NCI-H2029 (cell line): ENCODE measurements around the gene PSMD14.

Source experiments
- DNase-seq: peaks from one replicate; lab custom pipeline; 2025; lab: John Stamatoyannopoulos, UW

PSMD14 gene

GRCh38 chr2:161419638-161420190, 111.5 kb downstream of the PSMD14 start:
- no peak for DNase-seq

DNA sequence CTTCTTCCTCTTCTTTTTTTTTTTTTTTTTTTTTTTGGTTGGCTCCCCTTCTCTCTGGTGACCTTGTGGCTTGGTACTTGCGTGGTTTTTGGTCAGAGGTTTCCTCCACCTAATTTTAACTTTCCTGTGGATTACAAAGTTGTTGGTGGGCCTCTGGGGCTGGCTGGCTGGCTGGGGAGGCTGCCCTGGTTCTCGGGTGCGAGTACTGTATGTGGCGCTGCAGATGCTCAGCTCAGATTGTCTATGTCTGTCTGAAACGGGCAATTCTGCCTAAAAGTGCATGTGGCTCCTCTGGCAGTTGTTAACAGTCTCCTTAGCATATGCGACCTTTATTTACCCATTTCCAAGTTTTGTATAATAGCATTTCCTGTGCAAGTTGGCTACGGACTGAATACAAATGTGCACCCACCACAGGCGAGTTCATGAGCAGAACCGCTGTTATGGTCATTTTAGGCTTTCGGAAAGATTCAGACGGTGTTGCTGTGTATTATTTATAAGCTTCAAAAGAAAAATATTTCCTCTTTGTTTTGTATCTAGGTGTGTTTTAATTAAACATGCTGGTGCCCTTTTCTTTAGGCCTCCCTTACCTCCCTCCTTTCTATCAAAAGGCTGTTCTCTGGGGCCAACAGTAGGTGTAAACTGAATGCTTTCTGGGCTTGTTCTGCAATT, 112.3 kb downstream of the PSMD14 start:
- no peak for DNase-seq

DNA sequence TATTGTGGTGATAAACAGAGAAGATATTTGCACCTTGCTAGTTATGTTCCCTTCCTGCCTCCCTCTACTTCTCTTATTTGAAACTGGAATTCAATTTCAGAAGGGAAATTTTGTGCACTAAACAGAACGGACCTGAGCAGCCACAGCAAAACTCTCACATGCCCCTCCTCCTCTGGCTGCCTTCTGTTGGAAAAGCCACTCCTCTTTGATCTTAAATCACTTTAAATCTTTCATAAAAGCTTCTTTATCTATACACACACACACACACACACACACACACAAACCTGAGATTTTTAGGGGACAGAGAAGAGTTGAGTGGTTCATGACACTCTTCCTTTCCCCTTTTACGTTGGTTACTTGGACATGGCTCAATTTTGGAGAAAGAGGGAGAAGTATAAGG, 113.5 kb downstream of the PSMD14 start:
- DNase-seq, result no peak

GRCh38 chr2:161422816-161423403, 114.7 kb downstream of the PSMD14 start:
- DNase-seq, result no peak

- no peak for DNase-seq
These were observed 115.5 kb downstream of the PSMD14 start for GRCh38 chr2:161423421-161424393.

- no peak for DNase-seq
These were observed 116.2 kb downstream of the PSMD14 start for GRCh38 chr2:161424394-161424769.

DNA sequence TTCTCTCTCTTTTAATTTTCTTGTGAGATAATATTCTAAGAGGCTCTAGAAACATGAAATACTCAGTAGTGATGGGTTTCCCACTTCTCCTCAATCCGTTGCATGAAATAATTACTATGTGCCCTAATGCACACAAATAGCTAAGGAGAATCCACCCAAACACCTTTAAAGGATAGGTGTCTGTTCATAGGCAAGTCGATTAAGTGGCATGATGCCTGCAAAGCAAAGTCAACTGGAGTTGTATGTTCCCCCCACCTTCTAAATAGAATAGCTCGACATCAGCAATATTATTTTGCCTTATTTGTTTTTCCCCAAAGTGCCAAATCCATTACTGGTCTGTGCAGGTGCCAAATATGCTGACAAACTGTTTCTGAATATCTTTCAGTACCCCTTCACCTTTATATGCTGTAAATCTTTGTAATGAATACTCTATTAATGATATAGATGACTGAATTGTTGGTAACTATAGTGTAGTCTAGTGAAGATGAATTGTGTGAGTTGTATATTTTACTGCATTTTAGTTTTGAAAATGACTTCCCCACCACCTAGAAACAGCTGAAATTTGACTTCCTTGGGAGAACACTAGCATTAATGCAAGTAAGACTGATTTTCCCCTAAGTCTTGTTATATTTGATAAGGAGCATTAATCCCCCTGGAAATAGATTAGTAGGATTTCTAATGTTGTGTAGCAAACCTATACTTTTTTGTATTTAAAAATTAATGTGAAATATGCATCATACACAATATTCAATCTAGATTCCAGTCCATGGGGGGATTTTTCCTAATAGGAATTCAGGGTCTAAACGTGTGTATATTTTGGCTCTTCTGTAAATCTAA, 116.9 kb downstream of the PSMD14 start:
- no peak for DNase-seq

DNA sequence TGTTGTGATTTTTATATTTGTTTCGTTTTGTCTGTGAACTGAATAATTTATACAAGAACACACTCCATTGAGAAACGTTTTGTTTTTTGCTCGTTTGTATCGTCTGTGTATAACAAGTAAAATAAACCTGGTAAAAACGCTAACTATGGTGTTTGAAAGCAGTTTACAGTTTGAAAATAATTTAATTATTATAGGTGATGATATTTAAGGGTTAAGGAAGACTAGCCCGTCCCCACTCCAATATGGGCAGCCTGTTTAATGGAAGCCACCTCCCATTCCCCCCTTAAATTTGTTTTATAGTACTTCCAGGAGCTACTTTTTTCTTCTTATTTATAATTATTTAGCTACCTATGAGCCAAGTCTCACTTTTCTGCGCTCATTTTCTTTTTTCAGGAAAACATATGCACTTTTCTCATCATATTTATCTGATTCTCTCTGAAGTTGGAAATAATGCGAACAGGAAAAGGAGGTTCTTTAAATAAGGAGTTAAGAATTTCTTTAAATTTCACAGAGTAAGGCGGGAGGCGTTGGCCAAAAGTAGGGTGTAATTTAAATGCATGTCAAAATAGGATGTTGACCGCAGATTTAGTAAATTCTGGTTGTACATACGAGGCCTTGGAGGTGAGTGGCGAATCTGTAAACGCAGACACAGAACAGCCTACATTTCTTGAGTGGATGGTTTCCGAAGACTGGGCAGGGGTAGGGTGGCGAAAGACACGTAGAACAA, 117.7 kb downstream of the PSMD14 start:
- DNase-seq, result no peak

DNA sequence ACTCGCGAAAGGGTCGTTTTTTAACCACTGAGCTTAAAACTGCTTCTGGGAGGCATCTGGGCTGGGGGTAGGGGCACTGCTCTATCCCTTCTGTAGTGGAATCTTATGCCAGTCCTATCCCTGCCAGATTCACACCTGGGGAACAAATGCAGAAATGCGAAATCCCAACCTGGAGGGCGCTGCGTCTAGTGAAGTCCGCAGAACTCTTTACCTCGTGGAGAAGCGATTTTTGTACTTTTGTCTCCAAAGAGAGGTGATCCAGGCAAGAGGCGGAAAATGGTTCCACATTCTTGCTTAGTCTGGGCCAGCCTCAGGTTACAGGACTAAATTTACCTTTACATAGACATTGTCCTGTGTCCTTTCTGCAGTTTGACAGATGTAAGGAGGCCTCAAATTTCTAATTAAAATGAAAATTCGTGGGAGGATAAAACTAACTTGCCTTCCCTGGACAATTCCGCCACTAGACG, 118.3 kb downstream of the PSMD14 start:
- no peak for DNase-seq

- DNase-seq, result no peak
These were observed 118.9 kb downstream of the PSMD14 start for GRCh38 chr2:161426922-161427663.

- DNase-seq, result no peak
These were observed 119.7 kb downstream of the PSMD14 start for GRCh38 chr2:161427664-161428587.

GRCh38 chr2:161430386-161430785, 122.2 kb downstream of the PSMD14 start:
- no peak for DNase-seq

DNA sequence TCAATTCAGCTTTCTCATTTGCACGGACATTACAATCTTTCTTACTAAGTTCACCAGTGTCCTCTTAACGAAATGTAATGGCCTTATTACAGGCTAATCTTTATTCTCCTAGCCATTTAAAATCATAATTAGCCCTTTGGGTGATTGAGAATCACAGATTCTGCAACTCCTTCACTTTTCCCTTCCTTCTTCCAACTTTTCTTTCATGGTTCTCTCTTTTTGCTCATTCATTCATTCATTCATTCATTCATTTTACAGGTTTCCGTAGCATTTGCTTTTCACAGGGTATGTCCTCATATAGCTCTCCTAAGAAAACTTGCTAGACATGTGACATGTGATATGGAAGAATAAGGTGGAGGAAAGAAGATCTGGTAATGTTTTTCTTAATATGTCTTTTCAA, 123.9 kb downstream of the PSMD14 start:
- DNase-seq, result no peak

DNA sequence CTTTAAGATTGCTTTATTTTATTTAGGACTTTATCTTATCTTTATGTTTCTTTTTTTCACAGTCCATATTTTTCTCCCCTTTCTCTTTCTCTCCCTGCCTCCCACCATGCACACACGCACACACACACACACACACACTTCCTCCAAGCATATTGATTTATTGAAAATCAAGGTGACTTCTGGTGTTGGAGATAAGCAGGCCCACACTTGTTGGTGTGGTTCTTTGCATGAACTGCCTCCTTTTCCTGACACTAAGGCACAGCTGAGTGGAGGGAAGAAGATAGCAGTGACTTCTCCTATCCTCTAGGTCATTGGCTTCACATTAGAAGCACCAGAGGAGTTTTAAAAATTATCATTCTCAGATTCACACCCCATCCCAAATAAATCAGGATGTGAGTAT, 125.9 kb downstream of the PSMD14 start:
- no peak for DNase-seq

DNA sequence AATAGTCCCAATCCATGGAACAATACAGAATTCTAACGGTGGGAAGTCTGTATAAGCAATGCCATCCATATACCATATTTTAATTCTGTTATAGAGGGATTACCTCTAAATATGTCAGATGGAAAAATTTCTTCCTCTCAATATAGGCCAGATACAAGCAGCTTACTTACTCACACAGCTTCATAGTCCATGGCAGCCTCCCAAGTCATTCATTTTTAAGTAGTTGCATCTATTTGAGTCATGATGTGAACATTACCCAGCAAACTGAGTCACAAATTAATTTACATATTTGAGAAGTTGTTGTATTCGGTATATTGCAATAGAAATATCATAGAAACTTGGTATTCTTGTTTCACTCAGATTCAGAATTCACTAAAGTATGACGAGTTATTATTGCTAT, 128.2 kb downstream of the PSMD14 start:
- no peak for DNase-seq

DNA sequence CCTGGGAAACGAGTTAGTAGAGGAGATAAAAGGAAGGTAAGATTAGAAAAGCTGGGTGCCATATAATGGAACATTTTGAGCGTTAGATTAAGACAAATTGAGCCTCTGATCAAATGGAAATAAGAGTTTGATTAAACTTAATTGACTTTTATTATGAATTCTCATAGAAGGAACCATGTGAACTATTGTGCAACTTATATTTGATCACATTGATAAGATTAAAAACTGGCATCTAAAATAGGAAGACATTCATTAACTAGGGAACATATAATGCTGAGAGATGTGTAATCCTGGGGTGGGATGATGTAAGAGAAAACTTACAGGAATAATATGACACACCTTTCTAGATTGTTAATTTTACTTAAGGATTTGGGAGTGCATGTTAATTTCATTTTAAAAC, 130.4 kb downstream of the PSMD14 start:
- no peak for DNase-seq

DNA sequence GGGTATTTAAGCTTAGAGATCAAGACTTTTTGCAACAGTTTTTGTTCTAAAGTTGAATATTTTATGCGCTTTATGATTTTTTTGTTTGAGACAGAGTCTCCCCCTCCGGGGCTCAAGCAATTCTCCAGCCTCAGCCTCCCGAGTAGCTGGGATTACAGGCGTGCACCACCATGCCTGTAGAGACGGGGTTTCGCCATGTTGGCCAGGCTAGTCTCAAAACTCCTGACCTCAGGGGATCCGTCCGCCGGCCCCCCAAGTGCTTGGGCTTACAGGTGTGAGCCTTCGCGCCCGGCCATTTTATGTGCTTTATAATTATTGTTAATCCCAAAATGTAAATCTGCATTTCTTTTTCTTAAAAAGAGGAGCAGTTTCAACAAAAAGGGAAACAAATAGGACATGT, 136.9 kb downstream of the PSMD14 start:
- no peak for DNase-seq

DNA sequence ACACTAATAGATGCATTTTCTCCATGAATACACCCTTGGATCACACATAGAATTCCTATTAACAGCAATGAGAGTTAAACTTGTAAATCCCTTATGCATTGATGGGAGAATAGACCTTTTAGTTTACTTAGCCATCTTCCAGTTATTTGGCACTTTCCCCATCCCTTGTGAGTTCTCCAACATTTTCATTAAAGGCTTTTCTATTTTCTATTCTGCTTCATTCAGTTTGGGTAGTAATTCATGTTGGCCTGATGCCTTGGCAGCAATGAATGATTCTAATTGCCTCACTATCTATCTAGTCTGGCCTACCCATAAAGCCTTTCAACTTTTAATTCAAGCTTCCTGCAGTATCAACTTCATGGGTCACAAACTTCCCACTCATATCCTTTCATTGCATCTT, 140.2 kb downstream of the PSMD14 start:
- no peak for DNase-seq
